Measurements from ENCODE around the gene FLRT2.

The FLRT2 gene

DNA sequence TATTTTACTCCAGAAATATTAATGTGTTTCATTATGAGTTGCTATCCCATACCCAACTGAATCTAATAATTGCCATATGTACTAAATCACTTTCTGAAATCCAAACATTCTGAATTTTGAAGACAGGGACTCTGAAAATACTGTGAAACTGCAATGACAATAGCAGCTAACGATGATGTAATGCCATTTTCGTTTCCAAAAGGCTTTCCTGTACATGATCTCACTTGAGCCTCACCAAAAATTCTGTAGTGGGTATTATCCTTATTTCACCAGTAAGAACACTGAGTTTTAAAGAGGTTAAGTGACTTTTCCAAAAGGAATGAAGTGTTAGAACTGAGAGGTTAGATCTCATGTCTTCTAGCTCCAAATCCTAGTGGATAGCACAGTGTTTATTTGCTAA lies 133.3 kb downstream of the FLRT2 start:
- DNase-seq (ENCODE audit: low read depth, low spot score) = no peak
- CTCF ChIA-PET = no interaction called here
- POLR2A ChIA-PET = no interaction called here
- TF ChIP-seq, protein P1, sequence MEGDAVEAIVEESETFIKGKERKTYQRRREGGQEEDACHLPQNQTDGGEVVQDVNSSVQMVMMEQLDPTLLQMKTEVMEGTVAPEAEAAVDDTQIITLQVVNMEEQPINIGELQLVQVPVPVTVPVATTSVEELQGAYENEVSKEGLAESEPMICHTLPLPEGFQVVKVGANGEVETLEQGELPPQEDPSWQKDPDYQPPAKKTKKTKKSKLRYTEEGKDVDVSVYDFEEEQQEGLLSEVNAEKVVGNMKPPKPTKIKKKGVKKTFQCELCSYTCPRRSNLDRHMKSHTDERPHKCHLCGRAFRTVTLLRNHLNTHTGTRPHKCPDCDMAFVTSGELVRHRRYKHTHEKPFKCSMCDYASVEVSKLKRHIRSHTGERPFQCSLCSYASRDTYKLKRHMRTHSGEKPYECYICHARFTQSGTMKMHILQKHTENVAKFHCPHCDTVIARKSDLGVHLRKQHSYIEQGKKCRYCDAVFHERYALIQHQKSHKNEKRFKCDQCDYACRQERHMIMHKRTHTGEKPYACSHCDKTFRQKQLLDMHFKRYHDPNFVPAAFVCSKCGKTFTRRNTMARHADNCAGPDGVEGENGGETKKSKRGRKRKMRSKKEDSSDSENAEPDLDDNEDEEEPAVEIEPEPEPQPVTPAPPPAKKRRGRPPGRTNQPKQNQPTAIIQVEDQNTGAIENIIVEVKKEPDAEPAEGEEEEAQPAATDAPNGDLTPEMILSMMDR (IDR thresholded peaks at IDR 0.05; ENCODE audit: insufficient read depth, low read length, missing control alignments) = no peak
- H3K4me3 ChIP-seq (ENCODE audit: low read depth, low read length) = no peak overlapping the region

DNA sequence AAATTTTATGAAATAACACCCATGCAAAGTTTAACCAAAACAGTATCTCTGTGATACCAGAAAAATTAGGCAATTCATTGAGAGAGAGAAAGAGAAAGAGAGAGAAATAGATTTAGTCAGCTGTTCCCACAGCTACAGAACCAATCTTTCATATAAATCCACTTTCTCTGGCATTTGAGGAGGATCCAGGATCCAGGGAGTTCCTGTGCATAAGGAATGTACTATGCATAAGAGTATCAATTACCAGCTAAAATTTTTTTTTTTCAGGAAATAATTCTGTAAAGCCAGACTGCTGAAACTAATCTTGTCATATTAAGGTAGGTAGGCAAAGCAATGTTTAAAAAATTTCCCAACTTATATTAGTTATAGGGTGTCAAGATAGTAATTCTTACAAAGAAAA lies 133.7 kb downstream of the FLRT2 start:
- no peak for DNase-seq (ENCODE audit: low read depth, low spot score)
- CTCF ChIA-PET = no interaction called here
- POLR2A ChIA-PET = no interaction called here
- TF ChIP-seq, protein P1 (IDR thresholded peaks at IDR 0.05; ENCODE audit: insufficient read depth, low read length, missing control alignments) = no peak
- H3K4me3 ChIP-seq (ENCODE audit: low read depth, low read length) = no peak overlapping the region

DNA sequence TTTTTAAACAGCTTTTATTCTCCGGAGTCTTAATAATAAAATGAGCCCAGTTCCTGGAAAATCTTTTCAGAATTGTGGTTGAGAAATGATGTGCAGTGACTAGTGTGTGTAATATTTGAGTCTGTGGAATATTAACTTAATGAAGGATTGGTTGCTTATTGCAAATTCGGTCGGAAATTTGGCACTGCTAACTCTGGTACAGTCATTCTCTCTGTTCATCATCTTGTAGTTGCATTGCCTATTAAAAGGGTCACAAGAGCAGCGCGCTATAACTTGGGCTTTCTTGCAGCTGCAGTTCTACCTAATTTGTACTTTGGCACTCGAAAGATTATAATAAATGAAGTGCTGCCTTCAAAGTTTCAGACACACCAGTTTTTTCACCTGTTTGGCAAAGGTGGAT lies 146.0 kb downstream of the FLRT2 start:
- ChIA-PET POLR2A (no interaction called here), CTCF (no interaction called here)
- TF ChIP-seq, protein P1 (IDR thresholded peaks at IDR 0.05; ENCODE audit: insufficient read depth, low read length, missing control alignments) = no peak
- no peak overlapping the region for H3K4me3 ChIP-seq (ENCODE audit: low read depth, low read length)
- no peak for DNase-seq (ENCODE audit: low read depth, low spot score)

DNA sequence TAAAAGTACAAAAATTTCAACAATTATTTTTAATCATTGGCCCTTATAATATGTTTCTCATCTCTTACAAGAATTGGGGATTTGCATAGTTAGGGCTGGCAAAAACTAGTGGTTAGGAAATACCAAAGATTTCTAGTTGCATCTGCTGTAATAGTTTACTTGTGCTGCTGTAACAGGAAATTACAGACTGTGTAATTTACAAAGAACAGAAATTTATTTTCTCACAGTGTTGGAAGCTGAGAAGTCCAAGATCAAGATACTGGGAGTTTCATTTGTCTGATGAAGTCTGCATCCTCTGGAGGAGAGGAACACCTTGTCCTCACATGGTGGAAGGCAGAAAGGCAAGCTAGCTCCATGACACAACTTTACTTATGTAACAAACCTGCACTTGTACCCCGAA lies 157.0 kb downstream of the FLRT2 start:
- POLR2A ChIA-PET = no interaction called here
- DNase-seq (ENCODE audit: low read depth, low spot score) = no peak
- TF ChIP-seq, protein P1 (IDR thresholded peaks at IDR 0.05; ENCODE audit: insufficient read depth, low read length, missing control alignments) = no peak
- CTCF ChIA-PET = no interaction called here
- H3K4me3 ChIP-seq (ENCODE audit: low read depth, low read length) = no peak overlapping the region

DNA sequence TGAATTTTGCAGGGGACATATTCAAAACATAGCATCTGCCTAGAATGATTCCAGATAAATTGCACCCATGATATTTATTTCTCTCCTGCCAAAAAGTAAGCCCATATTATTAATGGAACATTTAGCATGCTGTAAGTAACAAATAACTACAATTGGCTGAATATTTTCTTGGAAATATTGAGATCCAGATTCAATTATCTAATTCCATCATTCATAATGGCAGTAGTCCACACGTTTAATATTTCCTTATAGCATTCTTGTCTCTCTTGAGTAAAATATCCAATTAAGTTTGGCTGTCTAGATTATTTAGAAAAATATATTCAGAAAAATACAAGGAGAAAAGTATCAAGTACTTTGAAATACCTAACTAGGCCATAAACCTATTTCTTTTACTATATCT lies 157.5 kb downstream of the FLRT2 start:
- no peak overlapping the region for H3K4me3 ChIP-seq (ENCODE audit: low read depth, low read length)
- ChIA-PET CTCF (no interaction called here), POLR2A (no interaction called here)
- no peak for DNase-seq (ENCODE audit: low read depth, low spot score)
- TF ChIP-seq, protein P1 (IDR thresholded peaks at IDR 0.05; ENCODE audit: insufficient read depth, low read length, missing control alignments) = no peak

DNA sequence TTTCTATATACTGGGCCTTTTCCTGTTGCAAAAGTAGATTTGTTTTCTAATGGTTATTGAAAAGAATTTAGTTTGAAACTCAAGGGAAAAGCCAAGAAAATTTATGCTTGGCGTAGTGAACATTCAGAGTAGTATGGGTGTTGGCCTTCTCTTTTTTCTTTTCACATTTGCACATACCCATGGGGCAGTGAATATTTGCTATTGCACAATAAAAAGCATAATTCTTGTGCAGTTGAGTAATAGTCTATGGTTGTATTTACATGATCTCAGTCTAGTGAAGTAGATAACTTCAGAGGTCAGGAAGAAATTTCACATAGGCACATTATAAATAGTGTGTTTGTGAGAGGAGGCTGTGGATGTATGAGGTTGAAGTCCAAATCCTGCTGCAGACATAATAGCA lies 158.1 kb downstream of the FLRT2 start:
- TF ChIP-seq, protein P1 (IDR thresholded peaks at IDR 0.05; ENCODE audit: insufficient read depth, low read length, missing control alignments) = no peak
- ChIA-PET CTCF (no interaction called here), POLR2A (no interaction called here)
- DNase-seq (ENCODE audit: low read depth, low spot score) = no peak
- H3K4me3 ChIP-seq (ENCODE audit: low read depth, low read length) = no peak overlapping the region
